T-helper 1 cell (primary cell): ENCODE data around the gene SNRNP27.
"Not testable (repeated sequence)": the region's sequence is repeated elsewhere in the genome, so short reads cannot be mapped to it uniquely, and the experiment has no call there.

Experiments
- DNase-seq, 5 donors: peaks; one replicate each; pipeline ENCODE4 v3.0.0-alpha.2; 2012 to 2020
- total RNA-seq, 4 donors: gene quantifications; one replicate each; lab custom pipeline; 2026; lab: John Stamatoyannopoulos, UW

The SNRNP27 gene
- 12.6 to 18.5 (median 15.1) reads per million in 4 donors for total RNA-seq

- DNase-seq = peak; percentile 45 to 84 (median 63)
These were observed at the start of gene SNRNP27 for GRCh38 chr2:69893684-69894551. TSS of gene SNRNP27 (plus strand) at chr2:69893956. CDS start at chr2:69893985, 29 bp downstream.

- no peak for DNase-seq
These were observed 49.8 kb upstream of the SNRNP27 start for GRCh38 chr2:69843993-69844392.

- DNase-seq = no peak
These were observed 49.2 kb upstream of the SNRNP27 start for GRCh38 chr2:69844560-69844959.

GRCh38 chr2:69846182-69847067 lies 47.3 kb upstream of the SNRNP27 start:
- no peak for DNase-seq

- no peak for DNase-seq
These were observed 46.5 kb upstream of the SNRNP27 start for GRCh38 chr2:69847068-69847828.

- DNase-seq = no peak
These were observed 45.5 kb upstream of the SNRNP27 start for GRCh38 chr2:69848186-69848790.

- no peak for DNase-seq
These were observed 35.5 kb upstream of the SNRNP27 start for GRCh38 chr2:69858261-69858660.

GRCh38 chr2:69863298-69863697 lies 30.5 kb upstream of the SNRNP27 start:
- DNase-seq = no peak

- no peak for DNase-seq
These were observed 5.3 kb upstream of the SNRNP27 start for GRCh38 chr2:69888451-69888850.

GRCh38 chr2:69889302-69889701 lies 4.5 kb upstream of the SNRNP27 start:
- DNase-seq = no peak

GRCh38 chr2:69890881-69891280 lies 2.9 kb upstream of the SNRNP27 start:
- no peak for DNase-seq

GRCh38 chr2:69892838-69893424 lies 825 bp upstream of the SNRNP27 start:
- not testable (repeated sequence) for DNase-seq

- DNase-seq = not testable (repeated sequence)
These were observed 981 bp downstream of the SNRNP27 start for GRCh38 chr2:69894737-69895136.

- DNase-seq = peak in 1 of 5 donors; percentile 35
These were observed 8.6 kb downstream of the SNRNP27 start for GRCh38 chr2:69902213-69902922.

- DNase-seq = no peak
These were observed 13.5 kb downstream of the SNRNP27 start for GRCh38 chr2:69907216-69907615.

GRCh38 chr2:69911985-69912563 lies 18.3 kb downstream of the SNRNP27 start:
- peak in 2 of 5 donors; percentile 13 to 63 for DNase-seq

GRCh38 chr2:69914164-69914949 lies 20.6 kb downstream of the SNRNP27 start:
- peak; percentile 30 to 100 (median 100) for DNase-seq

GRCh38 chr2:69914950-69915945 lies 21.5 kb downstream of the SNRNP27 start, which contains the start of gene MXD1:
TSS of gene MXD1 (plus strand) at chr2:69915109. CDS start at chr2:69915331, 222 bp downstream.
- peak in 1 of 5 donors; percentile 99 for DNase-seq
